ENCODE results near the gene ZDHHC22. TPM values are rescaled to one million over a fixed set of nuclear protein-coding genes. Genes with fewer than 3 reads are reported as not detected.

Gene ZDHHC22
- total and polyA plus RNA-seq, 2 of the 13 experiments (the other 11 are each of a cell fraction or from before 2014, with no cell fraction given): not detected

DNA sequence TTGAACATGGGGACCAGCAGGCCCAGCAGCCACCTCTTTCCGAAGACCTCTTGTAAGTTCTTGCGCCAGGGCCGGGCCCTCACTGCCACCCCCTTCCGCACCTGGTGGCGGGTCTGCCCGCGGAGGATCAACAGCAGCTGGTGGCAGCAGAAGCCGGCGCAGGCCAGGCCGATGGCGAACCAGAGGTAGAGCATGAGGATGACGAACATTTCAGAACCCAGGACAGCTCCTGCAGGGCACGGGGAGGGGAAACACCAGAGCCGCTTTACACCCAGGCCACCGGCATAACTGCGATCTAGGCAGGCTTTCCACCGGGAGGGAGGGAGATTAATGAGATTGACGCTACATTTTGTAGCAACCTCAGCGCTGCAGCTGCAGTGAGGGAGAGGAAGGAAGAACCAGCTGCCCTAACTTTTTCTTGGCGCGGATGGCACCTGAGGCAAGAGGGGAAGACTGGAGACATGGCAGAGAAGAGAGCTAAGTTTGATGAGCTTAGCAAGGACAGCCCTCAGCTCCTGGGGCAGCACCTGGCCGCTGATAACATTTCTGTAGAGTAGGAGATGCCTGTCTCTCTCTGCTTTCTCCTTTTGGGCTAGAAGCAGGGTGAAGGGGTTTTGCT, 7.8 kb downstream of the ZDHHC22 start (continued):
- TF ChIP-seq, protein P1, sequence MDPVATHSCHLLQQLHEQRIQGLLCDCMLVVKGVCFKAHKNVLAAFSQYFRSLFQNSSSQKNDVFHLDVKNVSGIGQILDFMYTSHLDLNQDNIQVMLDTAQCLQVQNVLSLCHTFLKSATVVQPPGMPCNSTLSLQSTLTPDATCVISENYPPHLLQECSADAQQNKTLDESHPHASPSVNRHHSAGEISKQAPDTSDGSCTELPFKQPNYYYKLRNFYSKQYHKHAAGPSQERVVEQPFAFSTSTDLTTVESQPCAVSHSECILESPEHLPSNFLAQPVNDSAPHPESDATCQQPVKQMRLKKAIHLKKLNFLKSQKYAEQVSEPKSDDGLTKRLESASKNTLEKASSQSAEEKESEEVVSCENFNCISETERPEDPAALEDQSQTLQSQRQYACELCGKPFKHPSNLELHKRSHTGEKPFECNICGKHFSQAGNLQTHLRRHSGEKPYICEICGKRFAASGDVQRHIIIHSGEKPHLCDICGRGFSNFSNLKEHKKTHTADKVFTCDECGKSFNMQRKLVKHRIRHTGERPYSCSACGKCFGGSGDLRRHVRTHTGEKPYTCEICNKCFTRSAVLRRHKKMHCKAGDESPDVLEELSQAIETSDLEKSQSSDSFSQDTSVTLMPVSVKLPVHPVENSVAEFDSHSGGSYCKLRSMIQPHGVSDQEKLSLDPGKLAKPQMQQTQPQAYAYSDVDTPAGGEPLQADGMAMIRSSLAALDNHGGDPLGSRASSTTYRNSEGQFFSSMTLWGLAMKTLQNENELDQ (CRISPR knock-in tag; IDR thresholded peaks at IDR 0.05; ENCODE audit: borderline replicate concordance): peak; percentile 82; the same call in 1 of the 2 replicates
- TF ChIP-seq ZNF225 (CRISPR knock-in tag; IDR thresholded peaks at IDR 0.05) (no peak), BRCA1 (CRISPR knock-in tag; IDR thresholded peaks at IDR 0.05) (peak; percentile 90; the same call in 1 of the 2 replicates), RNF219 (CRISPR knock-in tag; IDR thresholded peaks at IDR 0.05) (no peak), TP53 (CRISPR knock-in tag; conservative IDR thresholded peaks at IDR 0.05) (no peak), MEIS2 (CRISPR knock-in tag; IDR thresholded peaks at IDR 0.05) (peak; percentile 75), ZNF766 (CRISPR knock-in tag; IDR thresholded peaks at IDR 0.05; ENCODE audit: borderline replicate concordance) (0 out of 2 replicates have a peak, but pooled peaks have one; percentile 51), ZNF549 (CRISPR knock-in tag; IDR thresholded peaks at IDR 0.05) (no peak), BCL6 (CRISPR knock-in tag; IDR thresholded peaks at IDR 0.05) (peak; percentile 42; the same call in 1 of the 2 replicates), NR2F1 (CRISPR knock-in tag; IDR thresholded peaks at IDR 0.05) (no peak), PITX1 (CRISPR knock-in tag; IDR thresholded peaks at IDR 0.05) (0 out of 2 replicates have a peak, but pooled peaks have one; percentile 27), HOXA3 (CRISPR knock-in tag; IDR thresholded peaks at IDR 0.05) (peak; percentile 36; the same call in 1 of the 2 replicates), ZSCAN12 (CRISPR knock-in tag; IDR thresholded peaks at IDR 0.05) (0 out of 2 replicates have a peak, but pooled peaks have one; percentile 58), TSC22D2 (CRISPR knock-in tag; IDR thresholded peaks at IDR 0.05; ENCODE audit: borderline replicate concordance) (peak; percentile 92; the same call in 1 of the 2 replicates), ZNF383 (CRISPR knock-in tag; IDR thresholded peaks at IDR 0.05; ENCODE audit: borderline replicate concordance) (no peak), FOXA1 (IDR thresholded peaks at IDR 0.05) (no peak), FOXA1 (CRISPR knock-in tag; IDR thresholded peaks at IDR 0.05) (0 out of 2 replicates have a peak, but pooled peaks have one; percentile 9)
- TF ChIP-seq, protein P2, sequence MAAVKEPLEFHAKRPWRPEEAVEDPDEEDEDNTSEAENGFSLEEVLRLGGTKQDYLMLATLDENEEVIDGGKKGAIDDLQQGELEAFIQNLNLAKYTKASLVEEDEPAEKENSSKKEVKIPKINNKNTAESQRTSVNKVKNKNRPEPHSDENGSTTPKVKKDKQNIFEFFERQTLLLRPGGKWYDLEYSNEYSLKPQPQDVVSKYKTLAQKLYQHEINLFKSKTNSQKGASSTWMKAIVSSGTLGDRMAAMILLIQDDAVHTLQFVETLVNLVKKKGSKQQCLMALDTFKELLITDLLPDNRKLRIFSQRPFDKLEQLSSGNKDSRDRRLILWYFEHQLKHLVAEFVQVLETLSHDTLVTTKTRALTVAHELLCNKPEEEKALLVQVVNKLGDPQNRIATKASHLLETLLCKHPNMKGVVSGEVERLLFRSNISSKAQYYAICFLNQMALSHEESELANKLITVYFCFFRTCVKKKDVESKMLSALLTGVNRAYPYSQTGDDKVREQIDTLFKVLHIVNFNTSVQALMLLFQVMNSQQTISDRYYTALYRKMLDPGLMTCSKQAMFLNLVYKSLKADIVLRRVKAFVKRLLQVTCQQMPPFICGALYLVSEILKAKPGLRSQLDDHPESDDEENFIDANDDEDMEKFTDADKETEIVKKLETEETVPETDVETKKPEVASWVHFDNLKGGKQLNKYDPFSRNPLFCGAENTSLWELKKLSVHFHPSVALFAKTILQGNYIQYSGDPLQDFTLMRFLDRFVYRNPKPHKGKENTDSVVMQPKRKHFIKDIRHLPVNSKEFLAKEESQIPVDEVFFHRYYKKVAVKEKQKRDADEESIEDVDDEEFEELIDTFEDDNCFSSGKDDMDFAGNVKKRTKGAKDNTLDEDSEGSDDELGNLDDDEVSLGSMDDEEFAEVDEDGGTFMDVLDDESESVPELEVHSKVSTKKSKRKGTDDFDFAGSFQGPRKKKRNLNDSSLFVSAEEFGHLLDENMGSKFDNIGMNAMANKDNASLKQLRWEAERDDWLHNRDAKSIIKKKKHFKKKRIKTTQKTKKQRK (IDR thresholded peaks at IDR 0.05; ENCODE audit: low read length): no peak
- TF ChIP-seq, protein P3, sequence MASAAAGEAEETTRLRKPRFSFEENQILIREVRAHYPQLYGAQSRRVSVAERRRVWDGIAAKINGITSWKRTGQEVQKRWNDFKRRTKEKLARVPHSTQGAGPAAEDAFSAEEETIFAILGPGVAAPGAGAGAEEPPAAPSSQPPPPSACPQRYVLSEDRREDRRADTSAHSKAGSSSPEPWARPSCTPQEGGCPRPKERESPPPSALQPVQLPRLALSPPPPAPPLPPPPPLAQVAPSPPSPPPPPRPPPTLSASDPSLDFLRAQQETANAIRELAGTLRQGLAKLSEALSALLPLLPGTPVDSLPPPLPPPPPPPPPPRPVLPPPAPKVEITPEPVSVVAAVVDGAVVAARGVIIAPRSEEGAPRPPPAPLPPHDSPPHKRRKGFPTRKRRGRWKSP (CRISPR knock-in tag; IDR thresholded peaks at IDR 0.05): peak; percentile 35; the same call in 1 of the 2 replicates
- TF ChIP-seq, protein P4, sequence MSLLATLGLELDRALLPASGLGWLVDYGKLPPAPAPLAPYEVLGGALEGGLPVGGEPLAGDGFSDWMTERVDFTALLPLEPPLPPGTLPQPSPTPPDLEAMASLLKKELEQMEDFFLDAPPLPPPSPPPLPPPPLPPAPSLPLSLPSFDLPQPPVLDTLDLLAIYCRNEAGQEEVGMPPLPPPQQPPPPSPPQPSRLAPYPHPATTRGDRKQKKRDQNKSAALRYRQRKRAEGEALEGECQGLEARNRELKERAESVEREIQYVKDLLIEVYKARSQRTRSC (CRISPR knock-in tag; IDR thresholded peaks at IDR 0.05; ENCODE audit: low read depth): no peak

Measured in HepG2 (cell line).